ENCODE data around the gene GINS3.
"Not testable (repeated sequence)": the region's sequence is repeated elsewhere in the genome, so short reads cannot be mapped to it uniquely, and the experiment has no call there.

Gene GINS3

GRCh38 chr16:58393138-58393504 lies 850 bp downstream of the GINS3 start:
- DNase-seq, result peak; percentile 15

GRCh38 chr16:58396897-58397296 lies 4.6 kb downstream of the GINS3 start:
- DNase-seq, result not testable (repeated sequence)

DNA sequence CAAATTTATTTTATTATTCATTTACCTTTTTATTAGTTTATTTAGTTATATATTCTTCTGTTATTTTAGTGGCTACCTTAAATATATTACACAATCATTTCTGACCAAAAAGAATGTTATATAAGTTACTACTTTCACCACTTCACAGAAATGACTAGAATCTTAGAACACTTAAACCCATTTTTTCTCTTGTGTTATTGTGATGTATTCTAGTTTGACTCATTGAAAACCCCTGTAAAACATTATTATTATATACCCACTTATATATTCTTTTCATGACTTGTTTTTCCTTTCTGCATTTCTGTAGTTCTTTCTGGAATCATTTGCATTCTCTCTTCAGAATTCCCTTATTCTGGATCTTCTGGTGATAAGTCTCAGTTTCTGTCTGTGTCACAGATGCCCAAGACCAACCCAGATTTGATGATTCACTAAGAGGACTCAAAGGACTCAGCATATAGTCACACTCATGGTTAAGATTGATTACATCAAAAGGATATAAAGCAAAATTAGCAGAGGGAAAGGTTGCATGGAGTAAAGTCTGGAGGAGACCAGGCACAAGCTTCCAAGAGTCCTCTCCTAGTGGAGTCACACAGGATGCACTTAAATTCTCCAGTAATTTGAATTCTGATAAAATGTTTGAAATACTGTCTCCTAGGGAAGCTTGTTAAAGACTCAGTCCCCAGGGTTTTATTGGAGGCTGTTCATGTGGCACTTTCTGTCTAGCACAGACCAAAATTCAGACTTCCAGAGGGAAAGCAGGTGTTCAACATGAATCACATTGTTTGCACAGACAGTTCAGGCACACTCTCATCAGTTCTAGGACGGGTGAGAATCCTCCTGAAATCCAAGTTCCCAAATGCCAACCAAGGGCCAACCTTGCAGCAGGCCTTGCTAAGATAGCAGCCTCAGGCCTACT lies 7.7 kb downstream of the GINS3 start:
- DNase-seq, result no peak

DNA sequence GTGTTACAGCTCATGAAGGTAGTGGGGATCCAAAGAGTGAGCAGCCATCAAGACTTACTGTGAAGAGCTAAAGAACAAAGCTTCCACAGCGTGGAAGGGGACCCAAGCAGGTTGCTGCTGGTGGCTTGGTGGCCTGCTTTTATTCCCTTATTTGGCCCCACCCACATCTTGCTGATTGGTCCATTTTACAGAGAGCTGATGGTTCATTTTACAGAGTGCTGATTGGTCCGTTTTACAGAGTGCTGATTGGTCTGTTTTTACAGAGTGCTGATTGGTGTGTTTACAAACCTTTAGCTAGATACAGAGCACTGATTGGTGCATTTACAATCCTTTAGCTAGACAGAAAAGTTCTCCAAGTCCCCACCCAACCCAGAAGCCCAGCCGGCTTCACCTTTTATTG lies 9.0 kb downstream of the GINS3 start:
- DNase-seq, result not testable (repeated sequence)

- no peak for DNase-seq
Observed at GRCh38 chr16:58402796-58403195, 10.5 kb downstream of the GINS3 start.

- DNase-seq, result no peak
Observed at GRCh38 chr16:58409316-58409973, 17.2 kb downstream of the GINS3 start.

DNA sequence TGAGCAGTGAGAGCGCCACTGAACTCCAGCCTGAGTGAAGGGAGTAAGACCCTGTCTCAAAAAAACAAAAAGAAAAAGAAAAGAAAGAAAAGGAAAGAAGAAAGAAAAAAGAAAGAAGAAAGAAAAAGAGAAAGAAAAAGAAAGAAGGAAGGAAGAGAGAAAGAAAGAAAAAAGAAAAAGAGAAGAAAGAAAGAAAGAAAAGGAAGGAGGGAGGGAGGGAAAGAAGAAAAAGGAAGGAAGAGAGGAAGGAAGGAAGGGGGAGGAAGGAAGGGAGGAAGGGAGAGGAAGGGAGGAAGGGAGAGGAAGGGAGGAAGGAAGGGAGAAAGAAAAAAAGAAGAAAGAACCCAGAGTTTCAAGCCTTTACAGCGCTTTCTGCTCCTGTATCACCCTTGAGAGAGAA lies 19.1 kb downstream of the GINS3 start:
- DNase-seq, result no peak

DNA sequence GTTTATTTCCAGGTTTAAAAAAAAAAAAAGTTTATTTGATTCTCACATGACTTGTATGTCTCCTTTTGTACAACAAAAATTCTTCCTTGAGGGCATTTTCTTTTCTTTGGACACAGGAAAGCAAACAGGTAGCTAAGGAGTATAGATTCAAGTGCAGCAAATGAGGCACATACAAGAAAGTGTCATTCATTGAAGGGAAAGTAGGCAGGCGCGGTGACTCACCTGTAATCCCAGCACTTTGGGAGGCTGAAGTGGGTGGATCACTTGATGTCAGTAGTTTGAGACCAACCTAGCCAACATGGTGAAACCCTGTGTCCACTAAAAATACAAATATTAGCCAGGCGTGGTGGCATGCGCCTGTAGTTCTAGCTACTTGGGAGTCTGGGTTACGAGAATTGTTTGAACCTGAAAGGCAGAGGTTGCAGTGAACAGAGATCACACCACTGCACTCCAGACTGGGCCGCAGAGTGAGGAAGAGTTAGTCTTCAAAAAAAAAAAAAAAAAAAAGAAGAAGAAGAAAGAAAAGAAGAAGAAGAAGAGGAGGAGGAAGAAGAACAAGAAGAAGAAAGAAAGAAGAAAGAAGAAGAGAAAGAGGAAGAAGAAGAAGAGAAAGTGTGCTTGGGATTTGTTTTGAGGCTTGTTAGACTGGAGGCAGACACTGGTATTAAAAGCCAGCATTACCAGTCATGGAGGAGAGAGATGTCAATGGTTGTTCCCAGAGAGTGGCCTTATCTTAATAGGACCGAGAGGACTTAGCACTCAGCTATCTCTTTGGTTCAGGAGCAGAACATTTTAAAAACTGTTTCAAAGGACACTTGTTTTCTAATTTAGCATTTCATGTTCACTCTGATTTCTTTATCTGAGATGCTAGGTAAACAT lies 19.7 kb downstream of the GINS3 start:
- DNase-seq, result no peak

DNA sequence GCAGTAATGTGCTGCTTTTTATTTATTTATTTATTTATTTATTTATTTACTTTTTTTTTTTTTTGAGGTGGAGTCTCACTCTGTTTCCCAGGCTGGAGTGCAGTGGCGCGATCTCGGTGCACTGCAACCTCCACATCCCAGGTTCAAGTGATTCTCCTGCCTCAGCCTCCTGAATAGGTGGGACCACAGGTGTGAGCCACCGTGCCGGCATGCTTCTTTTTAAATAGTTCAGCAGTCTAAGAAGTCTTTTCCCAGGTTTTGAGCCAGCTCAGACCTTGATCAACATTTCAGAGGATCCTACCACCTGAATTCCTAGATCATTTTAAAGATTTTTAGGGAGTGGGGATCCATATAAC lies 20.3 kb downstream of the GINS3 start:
- DNase-seq, result not testable (repeated sequence)

DNA sequence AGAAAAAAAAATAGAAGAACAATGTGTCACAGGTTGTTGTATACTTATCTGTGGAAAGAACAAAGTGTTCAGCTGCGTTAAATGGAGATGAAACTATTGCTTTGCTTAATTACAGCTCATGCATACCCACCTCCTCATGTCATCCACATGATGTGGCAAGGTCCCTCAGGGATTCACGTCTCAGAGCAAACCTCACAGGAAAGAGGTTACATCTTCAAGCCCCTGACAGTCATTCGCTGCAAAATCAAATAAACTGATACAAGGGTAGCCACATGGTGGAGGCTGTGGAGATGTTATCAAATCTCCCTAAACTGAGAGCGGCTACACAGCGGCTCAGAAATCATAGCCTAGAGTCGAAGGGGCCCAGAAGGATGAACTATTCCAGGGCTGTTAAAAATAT lies 21.1 kb downstream of the GINS3 start:
- no peak for DNase-seq

DNA sequence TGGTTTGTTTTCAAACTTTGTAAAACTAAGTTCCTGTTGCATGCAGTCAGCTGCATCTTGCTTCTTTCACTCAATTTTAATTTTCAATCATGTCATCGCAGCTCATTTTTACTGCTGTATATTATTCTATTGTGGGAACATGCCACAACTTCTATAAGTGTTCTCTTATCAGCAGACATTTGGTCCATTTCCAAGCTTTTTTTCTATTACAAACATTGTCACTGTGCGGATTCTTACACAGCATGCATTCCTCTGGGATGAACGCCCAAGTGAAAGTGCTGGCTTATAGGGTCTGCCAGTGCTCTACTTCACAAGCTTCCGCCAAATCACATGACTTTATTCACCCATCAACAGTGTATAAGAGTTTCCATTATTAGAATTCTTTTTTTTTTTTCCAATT lies 22.7 kb downstream of the GINS3 start:
- no peak for DNase-seq

GRCh38 chr16:58415961-58416360 lies 23.7 kb downstream of the GINS3 start:
- not testable (repeated sequence) for DNase-seq

DNA sequence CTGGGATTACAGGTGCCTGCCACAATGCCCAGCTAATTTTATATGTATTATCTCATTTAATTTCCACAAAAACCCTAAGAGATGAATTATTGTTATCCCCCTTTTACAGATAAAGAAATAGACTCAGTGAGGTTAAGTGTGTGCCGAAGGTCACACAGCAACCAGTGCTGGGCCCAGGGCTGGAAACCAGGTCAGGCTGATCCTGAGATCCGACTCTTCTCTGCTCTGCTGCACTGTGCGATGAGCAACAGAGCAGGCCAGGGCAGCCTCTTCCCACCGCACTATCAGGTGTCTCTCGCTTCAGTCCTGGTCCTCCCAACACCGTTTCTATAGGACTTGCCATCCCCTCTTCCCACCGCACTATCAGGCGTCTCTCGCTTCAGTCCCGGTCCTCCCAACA lies 24.8 kb downstream of the GINS3 start:
- DNase-seq, result no peak

DNA sequence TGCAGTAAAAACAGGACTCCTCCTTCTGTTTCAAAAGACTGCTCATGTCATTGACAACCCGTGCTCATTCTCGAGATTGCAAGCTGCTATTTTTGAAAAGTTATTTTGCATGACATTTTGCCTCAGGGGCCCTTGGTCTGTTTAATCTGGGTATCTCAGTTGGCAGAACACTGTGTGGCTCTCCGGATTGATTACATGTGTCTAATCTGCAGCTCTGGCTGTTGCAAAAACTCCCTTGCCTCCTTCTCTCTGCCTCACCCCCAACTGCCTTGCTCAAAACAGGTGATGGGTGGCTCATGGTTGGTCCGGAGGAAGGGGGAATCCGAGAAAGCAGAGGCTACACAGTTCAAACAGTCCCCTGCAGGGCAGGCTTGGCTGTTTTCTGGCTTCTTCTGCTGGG lies 25.3 kb downstream of the GINS3 start:
- no peak for DNase-seq

- no peak for DNase-seq
Observed at GRCh38 chr16:58418026-58418425, 25.8 kb downstream of the GINS3 start.

- DNase-seq, result no peak
Observed at GRCh38 chr16:58418601-58419000, 26.3 kb downstream of the GINS3 start.

DNA sequence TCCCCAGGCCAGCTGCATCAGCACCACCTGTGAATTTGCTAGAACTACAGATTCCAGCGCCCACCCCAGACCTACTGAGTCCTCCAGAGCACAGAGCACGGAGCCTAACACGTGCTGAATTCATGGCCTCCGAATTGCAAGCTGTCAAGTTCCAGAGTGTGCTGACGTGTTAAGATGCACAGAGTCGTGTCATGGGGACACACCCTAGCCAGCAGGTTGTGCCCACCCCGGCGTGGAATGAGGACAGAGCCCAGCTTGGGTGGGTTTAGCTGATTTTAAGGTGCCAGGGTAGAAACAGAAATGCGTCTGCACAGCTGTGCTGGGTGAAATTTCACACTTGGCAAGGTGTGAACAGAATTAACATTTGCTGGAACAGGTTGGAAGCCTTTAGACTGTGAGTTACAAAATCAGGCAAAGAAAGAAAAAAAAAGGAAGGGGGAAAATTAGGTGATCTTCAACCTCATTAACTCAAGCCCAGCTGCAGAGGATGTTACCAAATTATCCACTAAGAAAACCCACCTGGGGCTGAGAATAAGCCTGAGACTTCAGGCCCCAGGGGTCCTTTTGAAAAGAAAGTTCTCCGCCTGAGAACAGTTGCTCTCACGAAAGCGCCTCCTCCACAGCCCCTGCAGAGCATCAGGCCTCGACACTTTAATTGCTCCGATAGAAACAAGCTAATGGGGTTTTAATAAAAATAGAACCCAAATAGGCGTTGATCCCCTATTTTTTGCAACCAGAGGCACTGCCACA lies 27.1 kb downstream of the GINS3 start:
- no peak for DNase-seq

- no peak for DNase-seq
Observed at GRCh38 chr16:58421059-58421458, 28.8 kb downstream of the GINS3 start.

- peak; percentile 21 for DNase-seq
Observed at GRCh38 chr16:58421529-58421928, 29.3 kb downstream of the GINS3 start.

GRCh38 chr16:58422809-58423208 lies 30.5 kb downstream of the GINS3 start:
- DNase-seq, result no peak

- no peak for DNase-seq
Observed at GRCh38 chr16:58425245-58425644, 33.0 kb downstream of the GINS3 start.

GRCh38 chr16:58425756-58426494 lies 33.7 kb downstream of the GINS3 start:
- no peak for DNase-seq

All from DMS79 treated with DMSO at 0.1 percent for 48 hours (cell line).